Neural crest cell (in vitro differentiated cells): ENCODE data around the gene SRGAP2. TPM values are rescaled to one million over a fixed set of nuclear protein-coding genes. Genes with fewer than 3 reads are reported as not detected.
"Not testable (repeated sequence)": the region's sequence is repeated elsewhere in the genome, so short reads cannot be mapped to it uniquely, and the experiment has no call there.

Experiments
- DNase-seq: peaks from one replicate; pipeline ENCODE4 v3.0.0; 2021; ENCODE audit warnings: low read depth, mixed read lengths, low spot score
- H3K27ac Mint-ChIP-seq: one replicate; pipeline ENCODE4 v1.8.0; 2021; ENCODE audit warnings: mild to moderate bottlenecking, mixed read lengths; ENCODE audit not compliant: unreplicated experiment
- H3K27me3 Mint-ChIP-seq: 2 replicates; pipeline ENCODE4 v1.8.0; 2021; ENCODE audit warnings: low read depth, mild to moderate bottlenecking, mixed read lengths
- H3K36me3 Mint-ChIP-seq: 2 replicates; pipeline ENCODE4 v1.8.0; 2021; ENCODE audit warnings: low read depth, mild to moderate bottlenecking, mixed read lengths
- H3K4me1 Mint-ChIP-seq: 2 replicates; pipeline ENCODE4 v1.8.0; 2021; ENCODE audit warnings: mixed read lengths
- H3K4me3 Mint-ChIP-seq: one replicate; pipeline ENCODE4 v1.8.0; 2021; ENCODE audit warnings: mild to moderate bottlenecking, mixed read lengths
- H3K9me3 Mint-ChIP-seq: 2 replicates; pipeline ENCODE4 v1.8.0; 2021; ENCODE audit warnings: mixed read lengths
- total RNA-seq: library from RNA; stranded (reverse); gene quantifications from 2 replicates; pipeline ENCODE4 v1.2.1, GENCODE V29; 2021

Gene SRGAP2
- total RNA-seq, 1 donor from 2014 or later: 117 TPM

DNA sequence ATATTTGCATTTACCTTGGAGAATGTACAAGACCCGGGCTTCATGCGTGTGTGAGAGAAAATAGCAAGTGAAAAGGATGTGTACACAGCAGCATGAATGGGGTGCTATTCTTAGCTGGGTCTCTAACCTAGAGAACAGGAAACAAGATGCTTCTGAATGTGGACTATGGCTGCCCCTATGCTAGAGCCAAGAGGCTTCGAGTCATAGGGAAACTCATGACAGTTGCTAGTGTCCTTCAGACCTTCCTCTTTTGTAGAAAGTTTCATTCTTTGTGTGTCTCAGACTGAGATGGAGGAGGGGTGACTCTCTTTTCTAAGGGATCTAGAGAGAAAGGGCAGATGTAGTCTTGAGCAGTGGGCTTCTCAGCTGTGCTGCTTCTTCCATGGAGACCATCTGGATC is 40.0 kb downstream of the SRGAP2 start:
- not testable (repeated sequence) for H3K27ac Mint-ChIP-seq, H3K36me3 Mint-ChIP-seq, H3K9me3 Mint-ChIP-seq, H3K4me3 Mint-ChIP-seq, H3K27me3 Mint-ChIP-seq, H3K4me1 Mint-ChIP-seq, DNase-seq

DNA sequence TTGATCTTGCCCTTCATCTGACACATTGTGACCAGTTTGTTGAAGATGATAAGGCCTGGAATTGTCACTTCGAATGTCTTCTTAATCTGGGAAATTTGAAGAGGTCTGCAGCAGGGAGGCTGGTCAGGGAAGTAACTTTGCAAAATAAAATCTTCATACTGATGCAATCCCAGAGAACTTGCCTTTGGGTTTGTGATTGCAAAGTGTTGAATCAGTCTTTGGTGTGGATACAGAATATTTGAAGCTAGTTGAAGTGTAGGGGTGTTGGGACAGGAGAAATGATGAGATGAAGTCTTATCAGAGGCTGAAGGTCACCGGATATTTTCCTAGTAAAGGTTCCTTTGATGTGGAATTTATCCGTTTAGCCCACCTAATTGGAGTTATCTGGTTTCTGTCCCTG is 42.1 kb downstream of the SRGAP2 start:
- not testable (repeated sequence) for H3K4me3 Mint-ChIP-seq, DNase-seq, H3K27me3 Mint-ChIP-seq, H3K4me1 Mint-ChIP-seq, H3K27ac Mint-ChIP-seq, H3K36me3 Mint-ChIP-seq, H3K9me3 Mint-ChIP-seq

DNA sequence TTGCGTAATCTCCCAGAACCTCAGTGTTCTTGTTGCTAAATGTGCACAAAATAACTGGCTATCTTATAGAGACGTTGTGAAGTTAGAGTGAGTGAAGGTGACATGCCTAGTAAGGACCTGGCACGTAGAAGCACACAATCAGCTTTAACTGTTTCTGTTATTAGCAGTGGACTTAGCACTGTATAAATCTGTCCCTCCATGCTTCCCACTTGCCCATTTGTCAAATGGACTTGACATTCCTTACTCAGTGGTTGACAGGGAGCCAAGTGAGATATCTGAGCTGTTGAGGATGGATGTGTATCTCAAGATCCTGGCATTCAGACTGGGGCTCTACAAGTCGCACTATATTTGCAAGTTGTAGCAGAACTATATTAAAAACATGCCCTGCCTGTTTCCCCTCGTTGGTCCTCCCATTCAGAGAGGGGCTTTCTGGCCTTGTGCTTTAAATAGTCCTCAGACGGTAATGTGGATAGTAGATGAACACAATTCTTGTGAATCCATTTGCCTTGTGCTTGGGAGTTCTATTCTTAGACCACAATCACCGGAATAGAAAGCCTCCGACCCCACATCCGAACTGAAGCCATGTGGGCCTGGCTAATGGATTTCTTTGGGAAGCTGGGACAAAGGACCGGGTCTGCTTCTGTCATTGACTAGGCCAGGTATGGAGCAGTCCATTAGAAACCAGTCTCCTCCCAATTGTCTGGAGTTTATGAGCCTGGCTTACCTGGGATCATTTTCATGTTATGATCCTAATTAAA is 43.0 kb downstream of the SRGAP2 start:
- not testable (repeated sequence) for H3K36me3 Mint-ChIP-seq, H3K27me3 Mint-ChIP-seq, H3K4me1 Mint-ChIP-seq, DNase-seq, H3K4me3 Mint-ChIP-seq, H3K9me3 Mint-ChIP-seq, H3K27ac Mint-ChIP-seq

DNA sequence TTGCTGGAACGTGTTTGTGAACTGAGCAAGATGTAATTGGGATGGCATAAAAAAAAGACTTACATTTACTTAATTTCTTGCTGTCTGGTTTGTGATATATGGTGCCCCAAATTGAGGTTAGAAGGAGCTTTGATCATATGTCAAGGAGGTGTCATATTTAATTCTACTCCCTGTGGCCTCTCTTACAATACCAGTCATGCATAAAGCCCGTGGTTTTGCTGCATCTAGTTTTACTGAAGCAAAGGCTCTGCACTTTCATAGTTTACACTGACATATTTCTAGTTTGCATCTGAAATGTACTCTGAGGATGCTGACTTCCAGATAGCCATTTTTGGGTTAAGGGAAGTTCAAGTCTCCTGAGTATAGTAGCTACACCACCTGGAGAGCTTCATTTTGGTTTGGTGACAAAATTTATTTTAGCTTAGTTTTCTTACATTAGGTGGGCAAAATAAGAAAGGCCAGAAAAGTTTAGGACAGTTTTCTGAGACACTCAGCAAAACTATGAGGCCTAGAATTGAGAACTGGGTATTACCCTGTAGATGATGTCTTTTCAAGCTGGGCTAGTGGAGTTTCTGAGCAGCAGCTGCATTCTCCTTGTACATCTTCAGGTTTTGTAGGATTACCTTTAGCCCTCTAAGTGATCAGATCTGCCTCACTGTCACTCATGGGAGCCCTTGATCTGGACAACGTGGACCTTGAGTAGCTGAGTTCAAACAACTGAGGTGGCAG is 47.8 kb downstream of the SRGAP2 start:
- H3K4me1 Mint-ChIP-seq, DNase-seq, H3K27me3 Mint-ChIP-seq, H3K4me3 Mint-ChIP-seq, H3K9me3 Mint-ChIP-seq, H3K36me3 Mint-ChIP-seq, H3K27ac Mint-ChIP-seq: not testable (repeated sequence)

DNA sequence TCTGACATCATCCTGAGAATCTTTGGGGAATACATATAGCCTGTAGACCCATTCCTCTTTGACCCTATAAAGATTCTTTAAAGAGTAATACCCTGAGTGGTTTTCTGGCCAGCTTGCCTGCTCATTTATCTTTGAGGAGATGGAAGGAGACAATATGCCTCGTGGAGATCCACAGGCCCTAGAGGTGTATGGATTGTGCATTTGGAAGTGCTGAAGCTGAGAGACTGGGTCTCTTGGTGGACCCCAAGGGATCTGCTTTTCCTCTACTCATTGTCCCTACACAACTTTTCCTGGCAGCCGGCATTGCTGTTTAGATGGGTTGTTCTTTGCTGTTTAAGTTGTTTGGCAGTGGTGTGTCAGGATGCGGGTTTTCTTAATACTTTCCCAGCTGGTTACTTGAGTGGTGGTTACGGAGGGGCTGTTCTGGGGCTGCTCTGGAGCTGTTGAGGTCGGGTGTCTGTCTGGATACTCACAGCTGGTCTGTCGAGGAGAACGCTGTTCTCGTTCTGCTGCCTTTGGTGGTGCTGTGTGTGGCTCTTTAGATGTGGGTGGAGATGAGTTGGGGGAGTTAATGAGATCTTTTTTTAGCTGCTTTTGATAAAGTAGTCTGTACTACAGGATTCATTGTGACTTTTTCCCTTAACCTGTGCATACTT is 49.5 kb downstream of the SRGAP2 start:
- H3K9me3 Mint-ChIP-seq, H3K4me3 Mint-ChIP-seq, H3K4me1 Mint-ChIP-seq, DNase-seq, H3K27ac Mint-ChIP-seq, H3K27me3 Mint-ChIP-seq, H3K36me3 Mint-ChIP-seq: not testable (repeated sequence)

Other genes with a start within 250 kb of the SRGAP2 start
- 4.4 and 4.5 TPM in 2 replicates for gene RAB7B, start 200.1 kb upstream of the SRGAP2 start, total RNA-seq
- gene CTSE, start 179.6 kb upstream of the SRGAP2 start, total RNA-seq: not detected in 2 replicates
- gene RHEX, start 150.4 kb upstream of the SRGAP2 start, total RNA-seq: 0.48 and 0.93 TPM in 2 replicates
- not detected in 2 replicates for gene AVPR1B, start 86.2 kb upstream of the SRGAP2 start, total RNA-seq
- gene FAM72A, start 702 bp upstream of the SRGAP2 start, total RNA-seq: 11.2 and 13.0 TPM in 2 replicates